ENCODE measurements around the gene C4orf54.

The C4orf54 gene

DNA sequence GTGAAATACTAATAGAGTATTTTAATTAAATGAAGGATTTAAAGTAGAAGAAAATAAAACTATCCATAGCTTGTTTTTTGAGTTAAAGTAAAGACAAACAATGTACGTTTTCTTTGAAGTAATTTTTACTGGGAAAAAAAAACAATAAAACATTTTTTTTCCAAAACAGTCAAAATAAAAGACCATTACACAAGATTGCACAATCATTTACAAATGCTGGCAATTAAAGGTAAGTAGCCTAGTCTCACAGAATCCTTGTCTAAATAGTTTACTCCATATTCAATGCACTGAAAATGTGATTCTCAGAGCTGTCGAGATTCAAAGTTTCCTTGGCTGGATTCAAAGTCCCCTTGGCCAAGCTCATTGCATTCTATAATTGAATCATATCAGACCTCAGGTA, 21.2 kb downstream of the C4orf54 start:
- no peak for TF ChIP-seq CTCF (conservative IDR thresholded peaks at IDR 0.05)
- no peak overlapping the region for H3K27ac ChIP-seq

- TF ChIP-seq CTCF (conservative IDR thresholded peaks at IDR 0.05), result no peak
- H3K27ac ChIP-seq, result no peak overlapping the region
These were observed 22.0 kb downstream of the C4orf54 start for GRCh38 chr4:99635601-99636000.

DNA sequence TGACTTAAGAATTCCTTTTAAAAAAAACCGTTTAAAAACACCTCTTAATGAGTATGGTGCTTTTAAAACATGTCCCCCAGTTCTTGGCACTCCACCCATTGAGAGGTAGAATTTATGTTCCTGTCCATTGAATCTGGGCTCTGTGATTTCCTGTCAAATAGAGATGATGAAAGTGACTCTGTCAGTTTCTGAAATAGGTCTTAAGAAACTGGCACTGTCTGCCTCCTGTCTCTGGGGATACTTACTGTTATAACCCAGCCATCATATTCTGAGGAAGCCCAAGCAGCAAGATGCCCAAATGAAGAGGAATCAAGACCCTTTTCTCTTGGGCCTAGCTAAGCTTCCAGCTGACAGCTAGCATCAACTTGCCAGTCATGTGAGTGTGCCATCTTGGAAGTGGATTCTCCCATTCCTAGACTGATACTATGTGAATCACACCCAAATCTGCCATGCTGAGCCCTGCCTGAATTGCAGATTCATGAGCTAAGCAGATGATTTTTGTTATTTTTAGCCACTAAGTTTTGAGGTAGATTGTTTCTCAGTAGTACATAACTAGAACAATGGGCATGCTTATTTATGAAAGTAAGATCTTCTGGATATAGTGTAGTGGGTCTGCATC, 22.8 kb downstream of the C4orf54 start:
- no peak for TF ChIP-seq CTCF (conservative IDR thresholded peaks at IDR 0.05)
- no peak overlapping the region for H3K27ac ChIP-seq

DNA sequence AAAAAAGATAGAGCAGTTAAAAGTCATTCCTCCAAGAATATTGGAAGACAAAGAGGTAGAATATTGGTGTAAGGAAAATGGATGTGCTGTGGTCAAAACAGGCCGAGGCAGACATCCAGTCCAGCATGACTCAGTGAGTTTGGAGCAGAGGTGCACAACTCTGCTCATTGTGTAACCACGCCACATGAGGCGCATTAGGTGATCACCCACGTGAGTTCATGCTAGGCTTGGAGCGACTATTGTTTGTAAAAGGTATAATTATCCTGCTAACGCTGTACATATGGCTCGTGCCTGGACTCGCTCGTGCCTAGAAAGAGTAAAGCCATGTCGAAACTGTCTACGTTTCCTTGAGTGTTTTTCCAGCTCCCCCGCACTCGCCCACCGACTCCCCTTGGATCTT, 23.9 kb downstream of the C4orf54 start:
- no peak overlapping the region for H3K27ac ChIP-seq
- TF ChIP-seq CTCF (conservative IDR thresholded peaks at IDR 0.05), result no peak

GRCh38 chr4:99630857-99631360, 26.7 kb downstream of the C4orf54 start:
- TF ChIP-seq CTCF (conservative IDR thresholded peaks at IDR 0.05), result no peak
- no peak overlapping the region for H3K27ac ChIP-seq

DNA sequence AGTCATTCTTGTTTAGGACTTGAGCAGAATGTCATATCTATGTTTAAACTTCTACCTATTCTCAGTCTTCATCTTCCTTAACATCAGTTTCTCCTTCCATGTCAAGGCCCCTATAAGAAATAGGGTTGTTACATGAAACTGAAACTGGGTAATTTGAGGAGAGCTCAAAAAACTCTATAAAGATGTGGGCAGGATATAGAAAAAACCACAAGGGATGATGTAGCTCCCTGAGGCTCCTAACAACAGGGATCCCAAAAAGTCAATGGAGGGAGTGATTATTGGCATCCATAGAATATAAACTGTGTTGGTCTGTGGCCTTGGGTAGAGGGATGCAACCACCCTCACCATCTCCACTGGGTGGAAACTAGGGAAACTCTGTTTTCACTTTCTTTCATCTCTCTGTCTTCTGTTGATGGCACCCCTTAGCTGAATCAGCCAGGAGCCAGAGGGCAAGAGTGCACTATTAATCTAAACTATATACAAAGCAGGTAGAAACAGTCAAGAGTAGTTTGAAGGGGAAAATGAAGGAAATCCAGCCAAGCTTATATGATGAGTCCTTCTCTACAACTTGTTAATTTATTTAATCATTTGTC, 27.6 kb downstream of the C4orf54 start:
- no peak for TF ChIP-seq CTCF (conservative IDR thresholded peaks at IDR 0.05)
- H3K27ac ChIP-seq, result no peak overlapping the region

DNA sequence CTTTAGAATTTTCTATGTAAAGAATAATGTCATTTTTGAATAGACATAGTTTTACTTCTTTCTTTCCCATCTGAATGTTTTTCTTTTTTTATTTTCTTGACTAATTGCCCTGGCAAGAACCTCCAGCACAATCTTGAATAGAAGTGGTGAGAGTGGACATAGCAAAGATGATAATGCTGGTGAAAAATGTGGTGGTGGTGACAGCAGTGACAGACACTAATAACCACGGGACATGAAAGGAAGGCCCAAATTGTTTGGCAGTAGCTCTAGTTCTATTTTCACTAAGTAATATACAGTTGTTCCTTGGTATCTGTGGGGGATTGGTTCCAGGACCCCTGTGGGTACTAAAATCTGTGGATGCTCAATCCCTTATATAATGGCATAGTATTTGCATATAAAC, 29.6 kb downstream of the C4orf54 start:
- no peak for TF ChIP-seq CTCF (conservative IDR thresholded peaks at IDR 0.05)

More for the DNA sequence above, 29.6 kb downstream of the C4orf54 start:
- no peak overlapping the region for H3K27ac ChIP-seq
